Kidney (tissue), 14 donors: ENCODE data around the gene APOA4. TPM values are rescaled to one million over a fixed set of nuclear protein-coding genes. Genes with fewer than 3 reads are reported as not detected.
"Not testable (repeated sequence)": the region's sequence is repeated elsewhere in the genome, so short reads cannot be mapped to it uniquely, and the experiment has no call there.

Experiments used
- DNase-seq, 5 donors: peaks; one replicate each; pipeline ENCODE4 v3.0.0-alpha.2; 2013 to 2020
- FAIRE-seq: peaks from 2 replicates; lab custom pipeline; 2012; peaks lifted over from hg19 to GRCh38; lab: Jason Lieb, UNC
- H3K27ac ChIP-seq, 2 donors: one replicate each; pipeline ENCODE4 v1.7.0; 2013; ENCODE audit warnings: low read depth in 2 of 2, low read length in 2 of 2, inconsistent platforms in 1 of 2
- H3K27me3 ChIP-seq: one replicate; pipeline ENCODE4 v1.7.1; 2013; ENCODE audit warnings: low read length, inconsistent platforms; ENCODE audit not compliant: control insufficient read depth, insufficient read depth
- H3K36me3 ChIP-seq, 3 donors: one replicate each; pipeline versions ENCODE4 v1.7.0 to v1.7.1; 2013; ENCODE audit warnings: low read length in 3 of 3, control low read depth in 1 of 3, inconsistent platforms in 1 of 3; ENCODE audit not compliant: insufficient read depth in 3 of 3, control insufficient read depth in 2 of 3
- H3K4me1 ChIP-seq, 3 donors: one replicate each; pipeline versions ENCODE4 v1.7.0 to v1.7.1; 2013; ENCODE audit warnings: low read length in 3 of 3, inconsistent platforms in 1 of 3, low read depth in 1 of 3; ENCODE audit not compliant: control insufficient read depth in 2 of 3, insufficient read depth in 2 of 3
- H3K4me3 ChIP-seq, 3 donors: one replicate each; pipeline versions ENCODE4 v1.7.0 to v1.8.1; 2013; ENCODE audit warnings: low read length in 3 of 3, control low read depth in 1 of 3, inconsistent platforms in 1 of 3
- H3K9ac ChIP-seq, 3 donors: one replicate each; pipeline versions ENCODE4 v1.7.0 to v1.7.1; 2013; ENCODE audit warnings: low read length in 3 of 3, control low read depth in 1 of 3, inconsistent platforms in 1 of 3
- H3K9me3 ChIP-seq, 3 donors: one replicate each; pipeline versions ENCODE4 v1.7.0 to v1.7.1; 2013; ENCODE audit warnings: low read length in 3 of 3, control low read depth in 1 of 3, inconsistent platforms in 1 of 3; ENCODE audit not compliant: control insufficient read depth in 2 of 3, insufficient read depth in 1 of 3
- CTCF ChIP-seq: IDR thresholded peaks from 3 replicates; pipeline ENCODE4 v1.5.1; 2012; ENCODE audit warnings: mild to moderate bottlenecking, moderate library complexity, borderline replicate concordance; ENCODE audit not compliant: insufficient read depth; ENCODE audit errors: extremely low read depth
- intact Hi-C: fragments of 100-400 bp; cut with DNase I; formaldehyde crosslinking; loops from one replicate; pipeline ENCODE4 v1.11.1; 2022
- polyA plus RNA-seq: library from polyadenylated mRNA; stranded (reverse); fragments of 350-450 nt; fragmentation: Illumina TruSeq; extraction: RNeasy Lipid Tissue Mini Kit (QIAGEN cat#74804); gene quantifications from one replicate; pipeline ENCODE4 v1.2.3, GENCODE V29; 2014; ENCODE audit warnings: low read depth, low replicate concordance; ENCODE audit not compliant: insufficient read depth
- total RNA-seq: library from RNA; stranded (reverse); fragmentation: NEBNext Ultra II Directional; extraction: Animal tissue kit (Norgen Biotek cat#: 25700); gene quantifications from one replicate; pipeline ENCODE4 v1.2.1, GENCODE V29; 2021
- donor health status: control.
- donor health status: control.
- donor health status: control.
- donor health status: control.
- donor health status: control.
- donor health status: DM: yes; HTN: yes; CAD: no.
- donor health status: Normal renal cell carcinoma (clear cell type).

The APOA4 gene
- total and polyA plus RNA-seq, 2 donors from 2014 or later: 0.80 TPM; not detected in 1

- Histone ChIP-seq H3K9me3 (no peaks in the 10 kb centered on the region), H3K36me3 (no peaks in the 10 kb centered on the region), H3K4me3 (no peak overlapping the region), H3K27ac (no peak overlapping the region), H3K4me1 (no peaks in the 10 kb centered on the region), H3K27me3 (no peaks in the 10 kb centered on the region), H3K9ac (no peak overlapping the region)
- FAIRE-seq: no peak
- intact Hi-C loops: no loop called here
- DNase-seq: no peak
- TF ChIP-seq CTCF: no peak
Measured at GRCh38 chr11:116804001-116804400, 19.1 kb downstream of the APOA4 start.

- H3K9me3 ChIP-seq, H3K27me3 ChIP-seq, H3K4me1 ChIP-seq, H3K27ac ChIP-seq, FAIRE-seq, H3K9ac ChIP-seq, H3K4me3 ChIP-seq, H3K36me3 ChIP-seq, intact Hi-C loops, DNase-seq: not testable (repeated sequence)
Measured at GRCh38 chr11:116801662-116802061, 21.4 kb downstream of the APOA4 start.

- no peaks in the 10 kb centered on the region for H3K36me3 ChIP-seq
- H3K27me3 ChIP-seq: no peaks in the 10 kb centered on the region
- no peak for FAIRE-seq
- H3K9me3 ChIP-seq: no peaks in the 10 kb centered on the region
- TF ChIP-seq CTCF: no peak
- intact Hi-C loops: no loop called here
- no peak for DNase-seq
- no peak overlapping the region for H3K27ac ChIP-seq
- H3K4me3 ChIP-seq: no peak overlapping the region
- no peak overlapping the region for H3K9ac ChIP-seq
- H3K4me1 ChIP-seq: no peaks in the 10 kb centered on the region
Measured at GRCh38 chr11:116800610-116801009, 22.5 kb downstream of the APOA4 start.

GRCh38 chr11:116798368-116798767 is 24.7 kb downstream of the APOA4 start:
- Histone ChIP-seq H3K9me3 (no peaks in the 10 kb centered on the region), H3K4me3 (no peak overlapping the region), H3K27ac (no peak overlapping the region), H3K27me3 (no peaks in the 10 kb centered on the region), H3K36me3 (no peaks in the 10 kb centered on the region), H3K9ac (no peak overlapping the region), H3K4me1 (no peaks in the 10 kb centered on the region)
- no peak for TF ChIP-seq CTCF
- intact Hi-C loops: no loop called here
- DNase-seq (no peak), FAIRE-seq (no peak)
